Stimulated activated CD4-positive, alpha-beta T cell treated with anti-CD3 and anti-CD28 coated beads, Interleukin-12 subunit alpha, Interleukin-12 subunit beta, amount 100 ng/mL, for 4 hours (primary cell): Measurements from ENCODE around the gene PAK5.

ENCODE experiments used
- DNase-seq: peaks from one replicate; pipeline ENCODE4 v3.0.0-alpha.2; 2020

The PAK5 gene

DNA sequence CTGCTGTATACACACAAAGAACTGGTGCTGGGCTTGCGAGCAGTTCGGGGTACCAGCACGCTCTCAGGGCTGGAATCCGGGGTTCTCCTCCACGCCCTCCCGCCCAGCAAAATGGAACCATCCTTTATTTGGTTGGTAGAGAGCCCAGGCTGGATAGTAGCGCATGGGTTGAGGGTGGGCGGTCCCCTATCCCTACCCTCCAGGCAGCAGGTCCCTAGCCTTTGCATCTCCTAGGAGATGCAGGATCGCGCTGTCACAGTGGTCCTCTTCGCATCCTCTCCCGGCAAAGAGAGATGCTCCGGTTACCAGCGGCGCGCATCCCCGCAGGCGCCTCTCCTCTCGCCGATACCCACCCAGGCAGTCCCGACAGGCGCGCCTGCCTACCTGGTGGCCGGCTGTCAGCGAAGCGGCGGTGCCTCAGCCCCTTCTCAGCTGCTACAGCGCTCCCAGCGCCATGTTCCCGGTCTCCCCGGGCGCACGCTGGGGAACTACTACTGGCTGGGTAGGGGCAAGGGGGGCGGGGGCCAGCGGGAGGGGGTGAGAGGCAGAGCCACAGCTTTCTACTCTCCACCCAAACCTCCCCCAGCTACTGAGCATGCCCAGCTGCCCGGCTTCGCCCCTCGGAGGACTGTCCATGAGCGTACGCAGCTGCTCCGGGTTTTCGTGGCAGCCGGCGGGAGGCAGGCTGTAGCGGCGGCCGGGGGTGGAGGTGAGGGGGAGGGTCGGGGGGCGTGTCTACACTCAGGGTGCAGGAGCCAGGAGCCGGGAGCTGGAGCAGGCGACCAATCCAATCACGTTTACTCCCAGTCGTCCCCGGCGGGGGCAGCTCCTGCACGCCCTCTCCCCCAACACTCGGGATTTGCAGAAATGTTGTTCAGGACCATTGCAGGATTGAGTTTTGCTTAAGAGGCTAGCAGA lies at the start of gene PAK5:
PAK5 (minus strand) TSS at position 699 of the 918 bp plus-strand sequence. CDS start 194,748 bp downstream, outside the sequence.
- DNase-seq, result no peak

DNA sequence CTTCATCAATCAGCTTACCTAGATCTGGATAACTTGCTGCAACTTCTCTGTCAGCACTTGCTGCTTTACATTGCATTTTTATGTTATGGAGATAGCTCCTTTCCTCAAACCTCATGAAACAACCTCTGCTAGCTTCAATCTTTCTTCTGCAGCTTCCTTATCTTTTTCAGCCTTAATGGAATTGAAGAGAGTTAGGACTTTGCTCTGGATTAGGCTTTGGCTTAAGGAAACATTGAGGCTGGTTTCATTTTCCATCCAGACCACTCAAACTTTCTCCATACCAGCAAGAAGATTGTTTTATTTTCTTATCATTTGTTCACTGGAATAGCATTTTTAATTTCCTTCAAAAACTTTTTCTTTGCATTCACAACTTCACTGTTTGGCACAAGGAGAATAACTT lies 48.8 kb upstream of the PAK5 start:
- no peak for DNase-seq

DNA sequence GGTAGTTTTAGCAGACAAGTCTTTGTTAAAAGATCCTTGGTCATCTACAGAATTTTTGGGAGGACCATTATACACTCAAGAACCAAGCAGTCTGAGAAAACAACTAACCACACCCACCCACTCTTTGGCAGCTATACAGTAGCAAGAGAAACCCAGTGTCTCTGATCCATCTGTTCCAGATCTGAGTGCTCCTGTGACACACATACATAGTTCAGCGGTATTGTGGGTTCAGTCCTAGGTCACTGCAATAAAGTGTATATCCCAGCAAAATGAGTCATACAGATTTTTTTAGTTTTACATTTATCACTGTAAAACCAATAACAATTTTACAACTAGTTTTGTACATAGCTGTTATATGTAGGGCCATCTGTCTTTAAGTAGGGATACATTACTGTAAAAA lies 47.4 kb upstream of the PAK5 start:
- no peak for DNase-seq

DNA sequence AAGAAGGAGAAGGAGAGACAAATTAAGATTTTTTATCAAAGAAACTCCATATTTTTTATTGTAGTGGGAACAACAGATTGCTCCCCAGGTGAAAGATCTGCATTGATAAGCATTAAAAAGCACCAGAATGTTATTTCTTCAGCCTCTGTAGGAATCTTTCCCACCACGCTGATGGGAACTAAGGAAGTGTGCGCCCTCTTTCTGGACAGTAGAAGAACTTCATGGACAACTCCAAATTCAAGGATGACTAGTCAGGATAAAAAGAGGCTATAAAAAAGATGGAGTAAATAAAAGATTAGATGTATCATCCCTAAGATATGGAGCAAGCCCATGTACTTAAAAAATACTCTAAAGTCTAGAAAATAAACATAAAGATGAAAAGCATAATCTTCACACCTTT lies 45.8 kb upstream of the PAK5 start:
- DNase-seq, result no peak

DNA sequence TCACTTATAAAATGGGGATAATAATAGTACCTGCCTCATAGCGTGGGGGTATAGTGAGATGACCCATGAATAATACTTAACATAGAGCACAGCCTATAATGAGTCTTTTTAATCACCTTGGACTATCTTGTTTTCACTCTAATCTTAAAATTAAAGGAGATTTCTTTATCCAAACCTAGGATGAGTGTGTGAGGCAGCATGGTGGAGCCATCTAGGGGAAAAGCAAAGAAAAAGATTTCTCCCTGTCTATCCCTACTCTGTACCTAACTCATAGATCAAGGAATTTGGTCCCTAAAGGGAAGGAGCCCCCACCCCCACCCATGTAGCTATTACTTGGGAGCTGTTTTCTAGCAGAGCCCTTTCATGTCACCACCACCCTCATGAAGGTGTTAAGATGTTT lies 45.2 kb upstream of the PAK5 start:
- DNase-seq, result no peak

DNA sequence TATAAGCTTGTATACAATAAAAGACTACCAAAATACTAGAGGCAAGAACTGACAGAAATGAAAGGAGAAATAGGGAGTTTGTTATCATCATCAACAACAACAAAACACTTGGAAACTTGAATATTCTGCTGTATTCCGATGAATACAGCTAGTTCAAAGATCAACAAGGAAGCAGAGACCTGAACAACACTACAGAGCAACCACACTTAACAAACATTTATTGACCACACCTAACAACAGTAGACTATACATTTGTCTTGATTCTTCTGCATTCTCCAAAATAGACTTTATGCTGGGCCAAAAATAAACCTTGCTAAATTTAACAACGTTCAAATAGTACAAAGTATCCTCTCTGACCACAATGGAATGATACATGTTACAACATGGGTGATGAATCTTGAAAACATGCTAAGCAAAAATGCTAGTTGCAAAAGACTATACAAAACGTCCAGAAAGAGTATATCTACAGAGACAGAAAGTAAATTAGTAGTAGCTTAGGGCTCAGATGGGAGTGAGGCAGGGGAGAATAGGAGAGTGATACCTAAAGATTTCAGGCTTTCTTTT lies 39.1 kb upstream of the PAK5 start:
- no peak for DNase-seq

DNA sequence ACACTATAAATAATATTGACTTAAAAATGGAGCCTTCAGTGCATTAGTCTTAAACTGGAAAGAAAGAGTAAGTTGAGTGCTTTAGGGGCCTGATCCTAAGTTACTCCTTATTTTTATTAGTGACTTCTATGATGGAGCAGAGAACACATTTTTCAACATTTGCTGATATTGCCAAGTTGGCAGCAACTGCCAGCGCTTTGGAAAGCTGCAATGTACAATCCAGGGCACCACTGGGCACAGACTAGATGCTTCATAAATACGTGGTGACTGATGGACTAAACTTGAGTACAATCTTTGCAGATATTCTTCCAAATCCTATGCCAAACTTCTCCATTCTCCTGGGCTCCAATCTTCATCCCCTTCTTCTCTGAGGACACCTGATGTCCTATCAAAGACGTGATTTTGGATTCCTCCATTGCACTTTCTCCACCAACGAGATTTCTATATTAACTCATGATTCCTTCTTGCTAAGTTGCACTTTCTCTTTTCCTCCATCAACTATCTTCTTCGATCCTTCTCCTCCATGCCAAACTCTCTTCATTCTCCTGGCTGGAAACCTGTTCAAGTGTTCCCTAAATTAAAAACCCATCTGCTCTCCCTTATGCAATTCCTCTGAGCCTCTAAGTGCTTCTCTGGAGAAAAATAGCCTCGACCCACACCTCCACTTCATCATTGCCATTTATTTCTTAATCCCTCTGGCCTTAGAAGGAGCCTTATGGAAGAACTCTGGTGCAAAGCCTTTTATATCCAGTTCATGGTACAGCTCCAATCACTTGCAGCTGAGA lies 28.5 kb upstream of the PAK5 start:
- DNase-seq, result no peak

DNA sequence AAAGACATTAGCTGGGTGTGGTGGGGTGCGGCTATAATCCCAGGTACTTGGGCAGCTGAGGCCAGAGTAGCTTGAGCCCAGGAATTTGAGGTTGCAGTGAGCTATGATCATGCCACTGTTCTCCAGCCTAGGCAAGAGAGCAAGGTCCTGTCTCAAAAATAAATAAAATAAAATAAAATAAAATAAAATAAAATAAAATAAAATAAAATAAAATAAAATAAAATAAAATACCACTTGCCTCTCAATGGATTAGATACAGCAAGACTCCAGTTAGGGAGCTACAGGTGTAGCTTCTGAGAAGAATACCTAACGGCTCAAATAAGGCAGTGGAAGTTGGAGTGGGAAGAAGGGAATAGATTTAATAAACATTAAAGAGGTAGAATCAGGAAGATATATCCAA lies 13.7 kb upstream of the PAK5 start:
- DNase-seq, result no peak

DNA sequence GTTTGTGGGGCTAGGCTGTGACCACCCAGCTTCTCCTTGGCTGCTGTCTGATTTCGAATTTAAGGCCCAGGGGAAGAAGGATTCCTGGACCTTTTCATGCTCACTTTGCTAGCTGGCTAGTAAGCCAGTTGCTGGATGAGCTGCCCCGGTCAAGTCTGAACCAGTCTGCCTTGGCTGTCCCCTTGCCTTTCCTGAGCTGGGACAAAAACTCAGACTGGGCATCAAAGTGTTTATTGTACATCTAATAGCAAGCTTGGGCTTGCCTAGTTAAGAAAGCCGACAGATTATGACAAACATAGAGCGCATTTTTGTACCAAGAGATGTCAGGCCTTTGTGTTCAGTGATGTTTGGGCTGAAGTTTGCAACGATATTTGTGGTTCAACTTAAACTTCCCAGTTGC lies 750 bp upstream of the PAK5 start:
- DNase-seq, result no peak

DNA sequence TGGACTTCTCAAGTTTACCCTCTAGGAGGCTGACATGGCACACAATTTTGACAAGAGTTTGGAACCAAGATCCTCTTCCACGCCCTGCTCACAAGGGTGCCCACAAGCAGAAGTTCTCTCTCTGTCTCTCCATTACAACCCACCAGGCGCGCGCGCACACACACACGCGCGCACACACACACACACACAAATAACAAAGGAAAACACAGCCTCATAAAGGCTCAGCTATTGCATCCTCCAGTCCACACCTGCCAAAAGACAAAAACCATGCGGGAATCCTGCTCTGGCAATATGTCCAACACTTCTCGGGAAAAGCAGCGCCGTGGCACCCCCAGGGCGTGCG lies 870 bp downstream of the PAK5 start:
- no peak for DNase-seq

DNA sequence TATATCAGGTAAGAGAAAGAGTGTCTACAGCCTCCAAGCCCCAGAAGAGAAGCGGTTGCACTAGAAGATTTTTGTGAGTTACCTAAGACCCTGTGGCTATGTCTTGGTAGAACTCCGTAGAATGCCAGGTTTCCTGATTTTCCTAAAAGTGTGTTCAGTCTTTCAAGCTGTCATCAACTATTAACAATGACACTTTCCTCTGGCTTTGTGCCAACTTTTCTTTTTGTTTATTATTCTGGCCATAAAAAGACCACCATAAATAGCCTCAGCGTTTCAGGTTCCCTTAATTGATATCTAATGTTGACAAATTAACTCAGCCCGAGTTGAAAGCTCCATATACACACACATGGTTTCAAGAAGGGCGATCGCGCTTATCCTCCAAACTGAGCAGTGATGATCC lies 1.2 kb downstream of the PAK5 start:
- no peak for DNase-seq

DNA sequence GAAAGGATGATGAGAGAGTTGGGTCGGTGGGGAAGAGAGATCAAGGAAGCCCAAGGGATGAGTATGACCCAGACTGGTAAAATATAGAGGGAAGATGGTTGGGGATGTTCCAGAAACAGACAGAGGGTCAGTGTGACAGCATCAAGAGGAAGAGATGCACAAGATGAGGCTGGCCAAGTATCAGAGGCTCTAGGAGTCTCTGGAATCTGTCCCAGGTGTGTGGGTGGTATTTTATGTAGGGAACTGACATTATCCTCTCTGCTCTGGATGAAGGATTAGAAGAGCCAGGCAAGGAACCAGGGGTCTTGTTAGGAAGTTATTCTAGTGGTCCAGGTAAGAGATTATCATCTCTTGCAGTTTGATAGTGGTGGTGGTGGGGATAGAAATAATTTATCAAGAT lies 3.6 kb downstream of the PAK5 start:
- DNase-seq, result no peak

DNA sequence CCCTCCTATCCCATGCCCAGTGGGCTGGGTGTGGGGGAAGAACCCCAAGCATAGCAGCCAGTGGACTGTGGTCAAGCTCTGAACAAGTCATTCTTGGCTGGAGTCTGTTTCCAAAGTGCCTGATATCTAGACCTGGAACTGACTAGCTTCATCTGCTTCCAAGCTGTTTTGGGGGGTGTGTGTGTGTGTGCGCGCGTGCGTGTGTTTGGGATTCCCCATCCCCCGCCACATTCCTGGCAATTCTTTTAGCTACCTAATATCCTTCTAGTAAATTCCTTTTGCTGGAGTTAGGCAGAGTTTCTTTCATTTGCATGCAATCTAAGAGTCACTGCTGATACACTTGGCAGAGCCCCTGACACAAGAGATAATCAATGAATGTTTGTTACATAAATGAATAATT lies 7.8 kb downstream of the PAK5 start:
- no peak for DNase-seq

DNA sequence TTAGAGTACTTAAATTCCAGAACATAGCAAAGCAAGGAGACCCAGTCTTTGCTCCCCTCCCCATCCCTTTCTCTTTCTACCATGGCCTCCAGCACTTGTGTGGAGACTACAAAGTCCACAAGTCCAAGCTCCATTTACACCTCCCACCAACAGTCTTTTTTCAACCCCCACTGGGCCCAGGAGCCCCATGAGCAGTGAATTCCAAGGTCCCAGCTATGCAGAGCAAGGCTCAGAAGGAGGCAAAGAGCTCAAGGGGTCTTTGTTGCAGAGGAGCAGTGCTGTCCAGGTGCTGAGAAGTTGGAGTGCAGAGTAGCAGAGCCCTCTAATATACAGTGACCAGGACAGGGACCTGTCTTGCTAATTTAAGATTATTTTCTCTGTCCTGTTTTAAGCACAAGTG lies 9.0 kb downstream of the PAK5 start:
- no peak for DNase-seq

DNA sequence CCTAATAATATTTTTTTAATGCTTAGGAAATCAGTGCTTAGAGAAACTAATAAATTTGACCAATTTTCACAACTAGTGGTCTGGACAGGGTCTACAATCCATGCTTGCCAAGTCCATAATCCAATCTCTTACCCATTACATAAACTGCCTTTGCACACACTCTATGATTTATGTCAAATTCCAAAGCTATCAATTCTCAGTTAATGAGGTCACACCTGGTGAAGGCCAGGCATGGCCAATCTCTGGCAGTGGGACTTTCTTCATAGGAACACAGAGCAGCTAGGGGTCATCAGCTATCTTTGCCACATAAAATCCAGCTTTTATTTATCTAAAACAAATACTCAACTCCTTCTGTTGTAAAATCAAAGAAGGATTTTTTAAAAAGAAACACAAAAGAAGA lies 21.2 kb downstream of the PAK5 start:
- no peak for DNase-seq

DNA sequence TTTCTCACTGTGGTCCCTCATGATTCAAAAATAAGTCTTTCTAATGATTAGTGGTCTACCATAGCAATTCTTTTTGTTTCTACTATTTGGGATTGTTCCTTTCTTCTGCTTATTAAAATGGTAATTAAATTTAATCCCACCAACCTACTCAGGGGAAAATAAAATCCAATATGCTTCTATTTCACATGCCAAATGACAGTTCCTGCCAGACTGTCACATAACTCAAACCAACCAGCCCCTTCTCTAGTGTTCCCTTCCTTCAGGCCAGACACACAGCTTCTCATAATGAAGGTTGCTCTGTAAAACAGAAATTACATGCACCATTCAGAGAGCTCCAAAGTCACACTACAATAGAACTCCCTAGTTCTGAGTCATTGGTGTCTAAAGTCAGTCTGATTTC lies 23.2 kb downstream of the PAK5 start:
- DNase-seq, result no peak

DNA sequence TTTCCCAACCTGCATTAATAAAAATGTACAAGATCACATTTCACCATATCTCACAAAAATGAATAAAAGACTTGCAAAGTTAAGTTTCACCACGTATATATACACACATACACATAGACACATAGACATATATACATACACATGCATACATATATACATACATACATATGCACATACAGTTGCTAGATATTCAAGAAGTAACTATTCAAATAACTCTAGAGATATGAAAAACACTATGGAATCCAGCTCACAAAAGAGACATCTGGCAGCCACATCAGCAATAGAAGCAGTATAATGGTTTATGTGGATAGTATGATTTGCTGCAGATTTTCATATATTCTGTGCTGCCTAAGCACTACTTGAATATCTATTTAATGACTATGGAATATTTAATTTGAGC lies 28.1 kb downstream of the PAK5 start:
- DNase-seq, result no peak

DNA sequence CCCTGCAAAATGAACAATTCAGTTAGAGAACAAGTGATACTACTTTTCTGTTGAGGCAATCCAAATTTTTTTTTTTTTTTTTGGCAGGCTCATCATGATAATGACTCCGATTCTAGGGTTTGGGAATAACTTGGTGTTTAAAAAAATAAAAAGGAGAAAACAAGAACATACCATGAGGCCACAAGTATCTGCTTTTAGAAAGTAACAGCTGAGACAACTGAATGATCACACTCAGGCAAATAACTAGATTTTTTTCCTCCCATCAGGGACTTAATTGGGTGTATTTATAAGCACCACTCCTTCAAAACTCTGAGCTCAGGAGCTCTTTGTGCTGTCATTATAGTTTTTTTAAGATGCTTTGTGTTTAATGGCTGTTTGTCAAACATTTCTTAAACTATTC lies 29.6 kb downstream of the PAK5 start:
- no peak for DNase-seq

DNA sequence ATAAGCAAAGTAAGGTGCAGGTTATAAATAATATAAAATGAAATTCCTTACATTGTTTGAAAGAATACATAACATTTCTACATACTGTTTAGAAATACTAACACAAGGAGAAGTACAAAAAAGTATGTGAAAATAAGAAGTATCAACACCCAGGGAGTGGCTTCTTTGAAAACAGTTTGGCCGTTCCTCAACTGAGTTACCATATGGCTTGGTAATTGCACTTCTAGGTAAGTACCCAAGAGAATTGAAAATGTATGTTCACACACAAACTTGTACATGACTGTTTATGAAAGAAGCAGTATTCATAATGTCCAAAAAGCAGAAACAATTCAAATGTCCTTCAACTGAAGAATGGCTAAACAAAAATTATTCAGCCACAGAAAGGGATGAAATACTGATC lies 30.7 kb downstream of the PAK5 start:
- no peak for DNase-seq

DNA sequence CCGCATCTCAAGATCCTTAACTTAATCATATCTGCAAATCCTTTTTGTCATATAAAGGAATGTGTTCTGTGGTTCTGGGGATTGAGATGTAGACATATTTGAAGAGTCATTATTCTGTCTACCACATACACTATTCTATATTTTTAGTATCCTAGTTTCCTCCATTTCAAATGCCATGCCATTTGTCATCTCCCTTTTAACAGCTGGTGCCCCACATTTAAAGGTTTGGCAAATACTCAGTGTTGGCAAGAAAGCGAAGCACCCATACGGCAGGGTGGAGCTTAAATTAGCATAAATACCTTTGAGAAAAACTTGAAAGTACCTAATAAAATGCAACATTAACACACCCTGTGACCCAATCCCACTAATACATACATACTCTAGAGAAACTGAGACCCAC lies 31.7 kb downstream of the PAK5 start:
- DNase-seq, result no peak

DNA sequence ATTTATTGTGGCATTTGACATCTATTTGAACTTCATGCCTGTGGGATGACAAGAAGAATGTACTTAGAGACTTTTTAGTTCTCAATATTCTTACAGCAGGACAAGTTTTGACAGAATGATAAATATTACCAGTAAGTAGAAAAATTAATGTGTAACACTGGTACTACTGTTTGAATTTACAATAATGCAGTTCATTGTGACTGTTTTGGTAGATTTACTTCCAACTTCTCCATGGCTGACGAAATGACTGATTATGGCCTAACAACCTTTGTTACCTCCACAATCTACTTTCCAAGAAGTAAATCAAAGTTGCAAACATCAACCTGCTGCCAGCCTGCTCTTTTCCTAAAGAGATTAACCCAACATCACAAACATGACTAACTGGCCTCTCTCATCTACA lies 38.5 kb downstream of the PAK5 start:
- no peak for DNase-seq

DNA sequence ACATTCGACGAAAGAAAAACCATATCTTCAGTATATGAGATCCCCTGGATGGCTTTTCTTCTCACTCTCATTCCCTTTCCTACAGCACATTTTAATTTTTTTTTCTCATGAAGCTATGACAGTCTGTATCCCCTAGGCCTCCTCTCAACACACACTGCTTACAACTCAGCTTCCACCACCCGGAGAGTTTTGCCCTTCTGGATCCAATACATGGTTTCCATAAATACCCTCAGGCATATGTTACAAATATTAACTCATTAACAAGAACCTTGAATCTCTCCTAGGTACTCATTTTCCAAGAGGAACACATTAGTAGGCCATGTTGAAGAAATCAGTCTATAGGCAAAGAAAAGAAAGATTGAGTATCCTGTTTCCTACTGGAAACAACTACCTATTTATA lies 44.0 kb downstream of the PAK5 start:
- DNase-seq, result no peak

DNA sequence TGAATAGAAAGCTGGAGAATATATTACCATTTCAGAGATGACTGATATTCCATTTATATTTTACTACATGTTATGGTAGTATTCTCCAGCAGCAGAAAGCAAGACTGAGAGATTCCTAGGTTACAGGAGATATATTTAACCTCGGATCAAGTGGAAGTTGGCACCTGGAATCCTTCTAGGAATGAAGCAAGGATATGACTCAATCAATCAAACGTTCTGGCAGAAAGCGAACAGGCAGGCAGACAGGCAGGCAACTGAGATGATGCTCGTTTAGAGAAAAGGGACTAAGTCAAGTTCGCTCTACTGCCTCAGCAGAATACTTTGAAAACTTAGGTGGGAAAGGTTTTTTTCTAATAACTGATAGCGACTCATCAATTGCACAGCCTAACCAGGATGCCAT lies 46.2 kb downstream of the PAK5 start:
- DNase-seq, result no peak

DNA sequence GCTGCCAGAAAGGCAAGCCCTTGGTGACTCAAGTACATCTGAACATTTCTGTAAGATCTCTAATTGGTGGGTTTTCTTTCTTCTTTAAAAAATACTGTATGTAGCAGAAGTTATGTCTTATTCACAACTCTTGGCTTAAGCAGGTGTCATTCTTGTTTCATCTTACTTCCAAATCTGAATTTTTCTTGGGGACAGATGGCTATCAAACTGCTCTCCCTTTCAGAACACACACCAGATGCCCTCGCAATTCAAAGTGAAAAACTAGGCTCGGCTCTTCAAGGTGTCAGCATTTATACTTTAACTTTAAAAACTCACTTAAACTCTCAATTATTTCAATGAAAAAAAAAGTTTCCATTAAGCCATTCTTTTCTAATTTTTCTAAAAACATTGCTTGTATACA lies 49.7 kb downstream of the PAK5 start:
- DNase-seq, result no peak
